CD14-positive monocyte (primary cell): ENCODE data around the gene GALNT10. TPM values are rescaled to one million over a fixed set of nuclear protein-coding genes. Genes with fewer than 3 reads are reported as not detected.

Source experiments
- DNase-seq, 3 donors: peaks; one replicate each; pipeline ENCODE4 v3.0.0-alpha.2; 2011 to 2022
- H2AFZ ChIP-seq: 2 replicates; pipeline ENCODE4 v1.6.0; 2012; ENCODE audit warnings: mild to moderate bottlenecking, low read depth, low read length, inconsistent platforms; ENCODE audit not compliant: insufficient read depth, poor library complexity, severe bottlenecking
- H3K27ac ChIP-seq, 2 donors: 1 replicate in 1 of 2; 2 replicates in 1 of 2; pipeline ENCODE4 v1.5.1; 2012 to 2013; ENCODE audit warnings: low read length in 2 of 2, control low read depth in 1 of 2, inconsistent platforms in 1 of 2, low read depth in 1 of 2, mild to moderate bottlenecking in 1 of 2
- H3K27me3 ChIP-seq, 2 donors: one replicate each; pipeline versions ENCODE4 v1.6.0 to v1.6.1; 2011 to 2013; ENCODE audit warnings: low read length in 2 of 2; ENCODE audit not compliant: control insufficient read depth in 2 of 2, insufficient read depth in 2 of 2
- H3K36me3 ChIP-seq, 2 donors: replicated peaks in 1 of 2; 1 replicate in 1 of 2; 2 replicates in 1 of 2; pipeline versions ENCODE4 v1.5.1 to v1.6.1; 2012 to 2013; ENCODE audit warnings: low read length in 2 of 2, control low read depth in 1 of 2, inconsistent platforms in 1 of 2, mild to moderate bottlenecking in 1 of 2; ENCODE audit not compliant: insufficient read depth in 2 of 2, control insufficient read depth in 1 of 2
- H3K4me1 ChIP-seq, 2 donors: 1 replicate in 1 of 2; 2 replicates in 1 of 2; pipeline versions ENCODE4 v1.5.1 to v1.6.1; 2012 to 2013; ENCODE audit warnings: low read length in 2 of 2, control low read depth in 1 of 2, inconsistent platforms in 1 of 2, mild to moderate bottlenecking in 1 of 2, moderate library complexity in 1 of 2; ENCODE audit not compliant: insufficient read depth in 2 of 2, control insufficient read depth in 1 of 2
- H3K4me2 ChIP-seq: replicated peaks from 2 replicates; pipeline ENCODE3; 2012; ENCODE audit warnings: low read length, moderate library complexity, mild to moderate bottlenecking; ENCODE audit not compliant: poor library complexity, severe bottlenecking; ENCODE audit errors: extremely low read depth
- H3K4me3 ChIP-seq, 3 experiments: fragments of 200-600 bp in 1 of 3; sonication (generic) in 1 of 3; replicated peaks in 1 of 3; 1 replicate in 2 of 3; 2 replicates in 1 of 3; pipeline ENCODE4 v1.5.1; 2011 to 2013; ENCODE audit warnings: low read length in 3 of 3, mild to moderate bottlenecking in 3 of 3, control low read depth in 2 of 3, low read depth in 2 of 3, inconsistent platforms in 1 of 3, moderate library complexity in 1 of 3
- H3K79me2 ChIP-seq: 2 replicates; pipeline ENCODE4 v1.6.0; 2012; ENCODE audit warnings: mild to moderate bottlenecking, control low read depth, inconsistent platforms, low read length, moderate library complexity; ENCODE audit not compliant: insufficient read depth
- H3K9ac ChIP-seq: 2 replicates; pipeline ENCODE4 v1.6.0; 2017; ENCODE audit warnings: low read length, mild to moderate bottlenecking; ENCODE audit not compliant: insufficient read depth, poor library complexity, severe bottlenecking
- H3K9me3 ChIP-seq, 2 donors: replicated peaks in 1 of 2; 1 replicate in 1 of 2; 2 replicates in 1 of 2; pipeline versions ENCODE4 v1.5.1 to v1.6.1; 2012 to 2013; ENCODE audit warnings: low read length in 2 of 2, control low read depth in 1 of 2; ENCODE audit not compliant: control insufficient read depth in 1 of 2, insufficient read depth in 1 of 2
- H4K20me1 ChIP-seq: 2 replicates; pipeline ENCODE4 v1.6.0; 2012; ENCODE audit warnings: mild to moderate bottlenecking, low read length, control low read depth, moderate library complexity; ENCODE audit not compliant: insufficient read depth
- H3K27ac Mint-ChIP-seq, 7 donors: one replicate each; pipeline ENCODE4 v1.8.0; 2020; ENCODE audit warnings: mild to moderate bottlenecking in 7 of 7, mixed read lengths in 7 of 7, moderate library complexity in 6 of 7, inconsistent platforms in 2 of 7
- H3K27me3 Mint-ChIP-seq, 3 donors: one replicate each; pipeline ENCODE4 v1.8.0; 2021 to 2022; ENCODE audit warnings: low read depth in 3 of 3, mild to moderate bottlenecking in 3 of 3, mixed read lengths in 3 of 3, moderate library complexity in 3 of 3, inconsistent platforms in 1 of 3
- H3K36me3 Mint-ChIP-seq, 2 donors: one replicate each; pipeline ENCODE4 v1.8.0; 2020; ENCODE audit warnings: mixed read lengths in 2 of 2, inconsistent platforms in 1 of 2, mild to moderate bottlenecking in 1 of 2
- H3K4me1 Mint-ChIP-seq: one replicate; pipeline ENCODE4 v1.8.0; 2020; ENCODE audit warnings: mild to moderate bottlenecking, mixed read lengths
- H3K4me3 Mint-ChIP-seq, 2 donors: one replicate each; pipeline ENCODE4 v1.8.0; 2020; ENCODE audit warnings: mild to moderate bottlenecking in 2 of 2, mixed read lengths in 2 of 2, moderate library complexity in 1 of 2
- H3K9me3 Mint-ChIP-seq, 7 donors: one replicate each; pipeline ENCODE4 v1.8.0; 2020 to 2022; ENCODE audit warnings: mixed read lengths in 7 of 7, mild to moderate bottlenecking in 6 of 7, moderate library complexity in 6 of 7, inconsistent platforms in 2 of 7
- WGBS: methylation state at CpG from one replicate; pipeline ENCODE4 v1.1.5; 2013; ENCODE audit warnings: missing lambda C conversion rate; ENCODE audit not compliant: insufficient coverage; 5-methylcytosine and 5-hydroxymethylcytosine counted together
- intact Hi-C, 2 donors: fragments of 100-400 bp; cut with micrococcal nuclease; formaldehyde crosslinking; loops; one replicate each; pipeline versions ENCODE4 v1.15.0 to v1.15.1; 2023
- polyA plus RNA-seq, 3 donors: library from polyadenylated mRNA; depleted of rRNA in 1 of 3; unstranded in 2 of 3; stranded (reverse) in 1 of 3; fragments of 300-500 nt in 2 of 3; fragments of >200 nt in 1 of 3; fragmentation: Illumina TruSeq in 2 of 3; gene quantifications; 1 replicate in 2 of 3; 2 replicates in 1 of 3; pipeline ENCODE4 v1.2.3, GENCODE V29; 2012 to 2021
- TF ChIP-seq, protein P1 (sequence below): fragments of 200-600 bp; IDR thresholded peaks from one replicate; pipeline ENCODE4 v1.8.0; 2022; ENCODE audit warnings: antibody characterized with exemption, mild to moderate bottlenecking

Gene GALNT10
- polyA plus RNA-seq, 3 donors: 6.2 to 11.6 (median 7.3) TPM

DNA sequence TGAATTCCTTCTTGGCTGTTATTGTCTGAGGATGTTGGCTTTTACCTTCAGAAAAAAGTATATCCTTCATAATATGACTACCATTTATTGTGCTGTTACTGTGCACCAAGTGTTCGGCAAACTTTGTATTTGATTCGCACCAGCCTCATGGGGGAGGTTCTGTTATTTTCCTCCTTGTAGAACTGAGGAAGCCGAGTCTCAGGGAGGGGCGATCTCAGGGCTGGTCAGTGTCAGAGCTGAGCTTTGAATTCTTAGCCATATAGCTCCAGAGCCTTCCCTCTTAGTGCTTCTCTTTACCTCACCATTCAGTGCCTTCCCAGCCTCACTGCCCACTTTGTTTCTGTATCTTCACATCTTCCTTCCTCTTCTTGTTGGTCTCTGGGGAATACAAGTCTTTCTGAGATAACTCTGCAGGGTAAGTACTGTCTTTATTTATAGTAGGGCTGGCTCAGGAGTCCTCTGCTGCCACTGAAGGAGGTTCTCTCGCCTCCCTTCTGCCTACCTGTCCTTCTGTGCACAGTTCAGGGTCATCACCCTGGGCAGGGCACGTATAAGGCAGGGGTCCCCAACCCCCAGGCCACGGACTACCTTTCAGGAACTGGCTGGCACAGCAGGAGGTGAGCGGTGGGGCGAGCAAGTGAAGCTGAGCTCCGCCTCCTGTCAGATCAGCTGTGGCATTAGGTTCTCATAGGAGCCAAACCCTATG is 48.4 kb downstream of the GALNT10 start:
- peaks cover 2 to 7% of the 10 kb centered on the region in 2 donors for H3K4me1 ChIP-seq
- peaks cover 20% of the 10 kb centered on the region for H4K20me1 ChIP-seq
- DNase-seq: no peak
- H3K9me3 ChIP-seq: no peaks in the 10 kb centered on the region
- no peak overlapping the region for H3K4me3 ChIP-seq
- H3K27ac Mint-ChIP-seq: peak overlapping the region in 1 of 7 donors; percentile 1
- intact Hi-C loops: no loop called here
- no peak overlapping the region for H3K4me3 Mint-ChIP-seq
- no peak overlapping the region for H3K4me2 ChIP-seq
- H3K27ac ChIP-seq: no peak overlapping the region
- H3K36me3 ChIP-seq: no peaks in the 10 kb centered on the region
- TF ChIP-seq, protein P1, sequence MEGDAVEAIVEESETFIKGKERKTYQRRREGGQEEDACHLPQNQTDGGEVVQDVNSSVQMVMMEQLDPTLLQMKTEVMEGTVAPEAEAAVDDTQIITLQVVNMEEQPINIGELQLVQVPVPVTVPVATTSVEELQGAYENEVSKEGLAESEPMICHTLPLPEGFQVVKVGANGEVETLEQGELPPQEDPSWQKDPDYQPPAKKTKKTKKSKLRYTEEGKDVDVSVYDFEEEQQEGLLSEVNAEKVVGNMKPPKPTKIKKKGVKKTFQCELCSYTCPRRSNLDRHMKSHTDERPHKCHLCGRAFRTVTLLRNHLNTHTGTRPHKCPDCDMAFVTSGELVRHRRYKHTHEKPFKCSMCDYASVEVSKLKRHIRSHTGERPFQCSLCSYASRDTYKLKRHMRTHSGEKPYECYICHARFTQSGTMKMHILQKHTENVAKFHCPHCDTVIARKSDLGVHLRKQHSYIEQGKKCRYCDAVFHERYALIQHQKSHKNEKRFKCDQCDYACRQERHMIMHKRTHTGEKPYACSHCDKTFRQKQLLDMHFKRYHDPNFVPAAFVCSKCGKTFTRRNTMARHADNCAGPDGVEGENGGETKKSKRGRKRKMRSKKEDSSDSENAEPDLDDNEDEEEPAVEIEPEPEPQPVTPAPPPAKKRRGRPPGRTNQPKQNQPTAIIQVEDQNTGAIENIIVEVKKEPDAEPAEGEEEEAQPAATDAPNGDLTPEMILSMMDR: no peak
- no peaks in the 10 kb centered on the region for H3K79me2 ChIP-seq
- H3K36me3 Mint-ChIP-seq: peaks cover 0 to 5% of the 10 kb centered on the region in 2 donors
- H3K4me1 Mint-ChIP-seq: peaks cover 18% of the 10 kb centered on the region
- peaks cover 0 to 1% (median 0%) of the 10 kb centered on the region in 7 donors for H3K9me3 Mint-ChIP-seq
- 52% methylated on average over 4 of the region's 10 CpGs for WGBS
- no peaks in the 10 kb centered on the region for H3K27me3 ChIP-seq
- H3K9ac ChIP-seq: no peak overlapping the region
- no peak overlapping the region for H2AFZ ChIP-seq
- H3K27me3 Mint-ChIP-seq: no peaks in the 10 kb centered on the region

DNA sequence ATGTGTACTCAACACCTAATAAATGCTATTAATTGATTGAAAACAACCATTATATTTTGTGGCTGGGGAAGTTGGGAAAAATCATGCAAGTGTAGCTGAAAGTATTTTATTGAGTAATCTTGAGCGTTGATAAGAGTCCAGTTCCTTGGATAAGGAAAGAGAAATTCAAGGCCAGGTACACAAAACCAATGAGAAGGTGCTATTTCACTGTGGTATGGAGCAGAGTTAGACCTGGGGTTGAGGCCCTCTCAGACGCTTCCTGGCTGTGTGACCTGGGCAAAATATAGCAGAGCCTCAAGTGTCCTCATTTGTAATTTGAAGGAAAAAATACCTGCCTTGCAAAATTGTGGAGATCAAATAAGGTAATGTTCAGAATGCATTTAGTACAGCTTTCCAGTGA is 50.1 kb downstream of the GALNT10 start:
- Mint-ChIP-seq H3K4me1 (peaks cover 18% of the 10 kb centered on the region), H3K9me3 (peaks cover 0 to 6% (median 0%) of the 10 kb centered on the region in 7 donors), H3K4me3 (no peak overlapping the region), H3K36me3 (peaks cover 0 to 7% of the 10 kb centered on the region in 2 donors), H3K27ac (no peak overlapping the region), H3K27me3 (no peaks in the 10 kb centered on the region)
- WGBS: 87% methylated on average over 2 of the region's 2 CpGs
- no peaks in the 10 kb centered on the region for H3K27me3 ChIP-seq
- TF ChIP-seq, protein P1: no peak
- H3K9ac ChIP-seq: no peak overlapping the region
- no peak overlapping the region for H3K4me2 ChIP-seq
- no peak overlapping the region for H3K27ac ChIP-seq
- no peaks in the 10 kb centered on the region for H3K79me2 ChIP-seq
- no peaks in the 10 kb centered on the region for H3K9me3 ChIP-seq
- intact Hi-C loops: no loop called here
- H3K36me3 ChIP-seq: no peaks in the 10 kb centered on the region
- H3K4me1 ChIP-seq: peaks cover 2 to 7% of the 10 kb centered on the region in 2 donors
- H4K20me1 ChIP-seq: peaks cover 14% of the 10 kb centered on the region
- H2AFZ ChIP-seq: no peak overlapping the region
- no peak for DNase-seq
- H3K4me3 ChIP-seq: no peak overlapping the region
